Activated naive CD4-positive, alpha-beta T cell treated with anti-CD3 and anti-CD28 coated beads, Interleukin-2, amount 10 ng/mL, durations not matched to agents 7 days and 5 days (primary cell): ENCODE measurements around the gene HEPACAM2.

Experiments used
- CTCF ChIA-PET: fragments of 350-600 bp; sonication (Branson Sonifier 250); formaldehyde crosslinking; loops from one replicate; lab custom pipeline; 2021; ENCODE audit warnings: antibody characterized with exemption; lab: Charles Lee
- DNase-seq: peaks from one replicate; pipeline ENCODE4 v3.0.0-alpha.2; 2020
- H3K27ac Mint-ChIP-seq: one replicate; pipeline ENCODE4 v1.8.0; 2021; ENCODE audit warnings: mild to moderate bottlenecking, moderate library complexity, mixed read lengths
- H3K27me3 Mint-ChIP-seq: one replicate; pipeline ENCODE4 v1.8.0; 2021; ENCODE audit warnings: mild to moderate bottlenecking, mixed read lengths
- H3K36me3 Mint-ChIP-seq: one replicate; pipeline ENCODE4 v1.8.0; 2021; ENCODE audit warnings: mixed read lengths
- H3K4me1 Mint-ChIP-seq: one replicate; pipeline ENCODE4 v1.8.0; 2021; ENCODE audit warnings: mixed read lengths
- H3K4me3 Mint-ChIP-seq: one replicate; pipeline ENCODE4 v1.8.0; 2021; ENCODE audit warnings: mild to moderate bottlenecking, moderate library complexity, mixed read lengths
- H3K9me3 Mint-ChIP-seq: one replicate; pipeline ENCODE4 v1.8.0; 2021; ENCODE audit warnings: mixed read lengths

Gene HEPACAM2

DNA sequence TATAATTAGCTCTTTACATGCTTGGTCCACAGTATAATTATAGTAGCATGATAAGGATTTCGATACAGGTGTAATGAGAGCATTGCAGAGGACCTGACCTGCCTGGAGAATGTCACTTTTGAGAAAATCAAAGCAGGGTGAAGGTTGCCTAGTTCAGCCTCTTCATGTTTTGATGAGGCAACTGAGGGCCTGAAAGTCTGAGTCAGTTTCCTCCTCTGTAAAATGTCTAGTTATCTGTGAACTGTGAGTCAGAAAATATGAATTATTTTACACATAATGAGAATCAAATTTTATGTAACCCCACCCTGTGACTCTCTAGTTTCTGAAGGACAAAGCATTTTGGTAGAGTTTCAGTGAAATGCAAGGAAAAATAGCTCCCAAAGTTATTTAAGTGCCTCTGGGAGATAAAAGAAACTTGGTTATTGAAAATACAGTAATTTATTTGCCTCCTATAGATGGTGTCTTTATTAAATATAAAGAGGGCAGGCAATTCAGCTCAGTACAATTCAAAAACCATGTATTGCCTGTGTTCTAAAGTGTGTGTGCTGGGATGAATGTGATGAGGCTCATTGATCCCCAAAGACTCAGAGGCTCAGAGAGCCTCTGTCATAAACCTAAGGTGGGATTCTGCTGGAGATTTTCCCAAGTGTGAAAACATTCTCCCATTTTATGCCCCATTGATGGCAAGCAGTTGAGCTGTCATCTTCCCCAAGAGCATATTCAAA, 40.8 kb downstream of the HEPACAM2 start:
- Mint-ChIP-seq H3K4me3 (no peak overlapping the region), H3K4me1 (no peaks in the 10 kb centered on the region), H3K36me3 (no peaks in the 10 kb centered on the region), H3K9me3 (no peaks in the 10 kb centered on the region), H3K27ac (no peak overlapping the region), H3K27me3 (peaks cover 20% of the 10 kb centered on the region)
- DNase-seq: no peak
- CTCF ChIA-PET: no interaction called here

- no peak for DNase-seq
- CTCF ChIA-PET: interaction anchor here (1.1 to 1.2 kb wide), 2 partner anchors 53 to 94 kb away, joined by 3 read pairs; partner anchors contain the start of gene VPS50
- Mint-ChIP-seq H3K4me3 (no peak overlapping the region), H3K27me3 (peaks cover 25% of the 10 kb centered on the region), H3K9me3 (no peaks in the 10 kb centered on the region), H3K4me1 (no peaks in the 10 kb centered on the region), H3K36me3 (no peaks in the 10 kb centered on the region), H3K27ac (no peak overlapping the region)
Observed at GRCh38 chr7:93179173-93179572, 47.1 kb downstream of the HEPACAM2 start.

GRCh38 chr7:93178213-93178612, 48.1 kb downstream of the HEPACAM2 start:
- DNase-seq: no peak
- H3K4me1 Mint-ChIP-seq: no peaks in the 10 kb centered on the region
- H3K9me3 Mint-ChIP-seq: peaks cover 2% of the 10 kb centered on the region
- CTCF ChIA-PET: interaction anchor here (1.1 kb wide), 1 partner anchor 54 kb away, joined by 3 read pairs; the partner anchor contains the start of gene VPS50
- no peaks in the 10 kb centered on the region for H3K36me3 Mint-ChIP-seq
- peaks cover 30% of the 10 kb centered on the region for H3K27me3 Mint-ChIP-seq
- H3K4me3 Mint-ChIP-seq: no peak overlapping the region
- no peak overlapping the region for H3K27ac Mint-ChIP-seq

DNA sequence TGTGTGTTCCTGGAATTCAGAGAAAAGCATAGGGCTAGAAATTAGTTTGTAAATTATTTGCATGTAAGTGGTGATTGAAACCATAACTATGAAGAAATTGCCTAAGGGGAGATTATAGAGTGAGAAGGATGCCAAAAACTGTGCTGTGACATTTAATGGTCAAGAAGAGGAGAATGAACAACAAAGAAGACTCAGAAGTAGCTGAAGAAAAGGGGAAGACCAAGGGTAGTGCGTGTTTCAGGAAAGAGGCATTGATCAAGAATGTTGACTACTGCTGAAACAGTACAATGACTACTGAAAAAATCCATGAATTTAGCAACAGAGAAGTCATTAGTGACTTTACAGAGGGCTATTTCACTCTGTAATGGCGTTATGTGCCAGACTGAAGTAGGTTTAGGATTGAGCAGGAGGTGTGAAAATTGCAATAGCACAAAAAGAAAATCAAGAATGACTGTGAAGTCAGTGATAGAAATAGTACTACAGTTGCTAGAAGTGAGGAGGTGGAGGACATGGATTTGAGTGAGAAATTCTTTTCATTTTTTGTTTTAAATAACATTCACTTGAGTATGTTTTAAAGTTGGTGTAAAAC, 49.2 kb downstream of the HEPACAM2 start:
- Mint-ChIP-seq H3K27ac (no peak overlapping the region), H3K4me1 (no peaks in the 10 kb centered on the region), H3K9me3 (peaks cover 10% of the 10 kb centered on the region), H3K4me3 (no peak overlapping the region), H3K36me3 (no peaks in the 10 kb centered on the region), H3K27me3 (peaks cover 30% of the 10 kb centered on the region)
- CTCF ChIA-PET: no interaction called here
- DNase-seq: no peak

- H3K36me3 Mint-ChIP-seq: no peaks in the 10 kb centered on the region
- H3K9me3 Mint-ChIP-seq: peaks cover 25% of the 10 kb centered on the region
- DNase-seq: no peak
- H3K27me3 Mint-ChIP-seq: peaks cover 28% of the 10 kb centered on the region
- CTCF ChIA-PET: interaction anchor here (0.9 kb wide), 1 partner anchor 53 kb away, joined by 4 read pairs; no protein-coding TSS in a partner anchor
- no peak overlapping the region for H3K27ac Mint-ChIP-seq
- no peak overlapping the region for H3K4me3 Mint-ChIP-seq
- H3K4me1 Mint-ChIP-seq: no peaks in the 10 kb centered on the region
Observed at GRCh38 chr7:93175219-93175618, 51.0 kb downstream of the HEPACAM2 start.

DNA sequence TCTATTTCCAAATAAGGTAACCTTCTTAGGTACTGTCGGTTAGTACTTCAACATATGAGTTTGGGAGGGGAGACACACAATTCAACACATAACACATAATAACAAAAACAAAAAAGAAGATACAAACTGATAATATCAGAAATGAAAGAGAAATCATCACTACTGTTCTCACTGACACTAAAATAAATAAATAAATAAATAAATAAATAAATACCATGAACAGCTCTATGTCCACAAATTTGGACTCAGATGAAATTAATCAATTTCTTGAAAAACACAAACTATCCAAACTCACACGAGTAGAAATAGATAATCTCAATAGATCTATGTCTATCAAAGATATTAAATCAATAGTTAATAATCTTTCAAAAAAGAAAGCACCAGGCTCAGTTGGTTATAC, 53.6 kb downstream of the HEPACAM2 start:
- Mint-ChIP-seq H3K9me3 (peaks cover 27% of the 10 kb centered on the region), H3K27me3 (peaks cover 31% of the 10 kb centered on the region), H3K36me3 (no peaks in the 10 kb centered on the region), H3K4me3 (no peak overlapping the region), H3K27ac (no peak overlapping the region), H3K4me1 (no peaks in the 10 kb centered on the region)
- no peak for DNase-seq
- CTCF ChIA-PET: interaction anchor here (1.2 kb wide), 1 partner anchor 16 kb away, joined by 3 read pairs; no protein-coding TSS in a partner anchor

GRCh38 chr7:93171606-93172226, 54.6 kb downstream of the HEPACAM2 start:
- no peak for DNase-seq
- H3K27me3 Mint-ChIP-seq: peaks cover 23% of the 10 kb centered on the region
- no peak overlapping the region for H3K27ac Mint-ChIP-seq
- H3K4me1 Mint-ChIP-seq: no peaks in the 10 kb centered on the region
- peaks cover 30% of the 10 kb centered on the region for H3K9me3 Mint-ChIP-seq
- CTCF ChIA-PET: no interaction called here
- no peaks in the 10 kb centered on the region for H3K36me3 Mint-ChIP-seq
- no peak overlapping the region for H3K4me3 Mint-ChIP-seq

GRCh38 chr7:93165447-93165846, 60.8 kb downstream of the HEPACAM2 start:
- H3K9me3 Mint-ChIP-seq: peaks cover 19% of the 10 kb centered on the region
- H3K4me1 Mint-ChIP-seq: peaks cover 5% of the 10 kb centered on the region
- DNase-seq: no peak
- H3K27ac Mint-ChIP-seq: no peak overlapping the region
- peaks cover 4% of the 10 kb centered on the region for H3K27me3 Mint-ChIP-seq
- no peak overlapping the region for H3K4me3 Mint-ChIP-seq
- no peaks in the 10 kb centered on the region for H3K36me3 Mint-ChIP-seq
- CTCF ChIA-PET: no interaction called here

DNA sequence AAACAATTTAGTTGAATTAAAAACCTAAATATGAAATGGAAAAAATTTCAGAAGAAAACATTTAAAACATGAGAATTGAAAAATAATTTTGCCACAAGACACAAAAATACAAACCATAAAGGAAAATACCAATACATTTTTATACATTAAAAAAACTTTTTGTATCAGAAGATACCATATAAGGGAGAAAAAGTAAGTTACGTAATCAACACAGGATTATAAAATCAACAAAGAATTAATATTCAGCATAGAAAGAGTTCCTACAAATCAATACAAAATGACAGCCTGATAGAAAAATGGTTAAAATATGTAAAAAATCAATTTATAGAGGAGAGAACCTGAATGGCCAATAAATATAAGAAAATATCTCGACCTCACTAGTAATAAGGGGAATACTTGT, 61.5 kb downstream of the HEPACAM2 start:
- Mint-ChIP-seq H3K9me3 (peaks cover 19% of the 10 kb centered on the region), H3K27ac (no peak overlapping the region)

GRCh38 chr7:93161181-93161762, 65.0 kb downstream of the HEPACAM2 start:
- Mint-ChIP-seq H3K9me3 (peaks cover 13% of the 10 kb centered on the region), H3K4me1 (peaks cover 7% of the 10 kb centered on the region), H3K36me3 (no peaks in the 10 kb centered on the region), H3K27ac (no peak overlapping the region), H3K4me3 (no peak overlapping the region), H3K27me3 (no peaks in the 10 kb centered on the region)
- CTCF ChIA-PET: no interaction called here
- DNase-seq: no peak

More for the DNA sequence above, 61.5 kb downstream of the HEPACAM2 start:
- Mint-ChIP-seq H3K27me3 (peaks cover 3% of the 10 kb centered on the region), H3K4me1 (peaks cover 5% of the 10 kb centered on the region), H3K36me3 (no peaks in the 10 kb centered on the region), H3K4me3 (no peak overlapping the region)
- DNase-seq: no peak
- CTCF ChIA-PET: no interaction called here

DNA sequence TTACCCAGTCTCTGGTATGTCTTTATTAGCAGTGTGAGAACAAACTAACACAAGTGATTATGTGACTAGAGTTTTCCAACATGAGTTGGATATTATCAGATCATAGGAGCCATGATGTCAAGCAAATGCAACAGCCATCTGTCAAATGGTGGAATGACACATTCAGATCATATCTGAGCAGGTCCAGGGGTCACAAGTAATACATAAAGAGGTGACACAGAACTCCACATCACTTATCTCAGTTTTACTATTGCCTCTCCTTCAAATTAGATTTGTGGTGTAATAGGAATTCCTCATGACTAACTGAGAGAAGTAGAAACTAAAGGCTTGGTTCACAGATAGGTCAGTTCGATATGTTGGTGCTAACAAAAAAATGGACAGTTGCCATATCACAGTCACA, 65.9 kb downstream of the HEPACAM2 start:
- peaks cover 5% of the 10 kb centered on the region for H3K4me1 Mint-ChIP-seq
- no peak overlapping the region for H3K4me3 Mint-ChIP-seq
- no peaks in the 10 kb centered on the region for H3K36me3 Mint-ChIP-seq
- DNase-seq: no peak
- CTCF ChIA-PET: no interaction called here
- no peak overlapping the region for H3K27ac Mint-ChIP-seq
- H3K27me3 Mint-ChIP-seq: no peaks in the 10 kb centered on the region
- H3K9me3 Mint-ChIP-seq: peaks cover 13% of the 10 kb centered on the region

- Mint-ChIP-seq H3K27me3 (no peaks in the 10 kb centered on the region), H3K4me1 (peaks cover 2% of the 10 kb centered on the region), H3K9me3 (peaks cover 13% of the 10 kb centered on the region), H3K36me3 (no peaks in the 10 kb centered on the region), H3K27ac (no peak overlapping the region), H3K4me3 (no peak overlapping the region)
- DNase-seq: no peak
- CTCF ChIA-PET: no interaction called here
Observed at GRCh38 chr7:93159490-93159889, 66.8 kb downstream of the HEPACAM2 start.

DNA sequence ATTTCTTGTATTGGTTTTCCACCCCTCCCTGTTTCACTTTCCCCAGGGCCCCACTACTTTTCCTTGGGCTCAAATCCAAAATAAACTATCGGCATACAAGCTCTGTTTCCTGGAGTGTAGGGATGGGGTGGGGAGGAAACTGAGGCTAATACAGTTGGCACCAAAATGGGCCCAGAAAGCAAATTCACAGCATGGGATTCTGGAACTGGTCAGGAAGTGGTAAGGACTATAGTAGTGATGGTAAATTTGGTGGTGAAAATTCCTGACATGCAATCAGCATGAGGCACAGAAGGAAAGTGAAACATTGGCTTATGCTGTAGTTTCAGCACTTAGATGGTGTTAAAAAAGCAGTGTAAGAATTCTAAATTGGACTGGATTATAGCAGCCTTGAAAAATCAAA, 69.4 kb downstream of the HEPACAM2 start:
- Mint-ChIP-seq H3K27me3 (no peaks in the 10 kb centered on the region), H3K4me1 (peaks cover 2% of the 10 kb centered on the region), H3K4me3 (no peak overlapping the region), H3K36me3 (no peaks in the 10 kb centered on the region), H3K27ac (no peak overlapping the region), H3K9me3 (peaks cover 9% of the 10 kb centered on the region)
- CTCF ChIA-PET: interaction anchor here (0.6 to 1.2 kb wide), 2 partner anchors 10 to 16 kb away, joined by 3 read pairs; no protein-coding TSS in a partner anchor
- DNase-seq: no peak

DNA sequence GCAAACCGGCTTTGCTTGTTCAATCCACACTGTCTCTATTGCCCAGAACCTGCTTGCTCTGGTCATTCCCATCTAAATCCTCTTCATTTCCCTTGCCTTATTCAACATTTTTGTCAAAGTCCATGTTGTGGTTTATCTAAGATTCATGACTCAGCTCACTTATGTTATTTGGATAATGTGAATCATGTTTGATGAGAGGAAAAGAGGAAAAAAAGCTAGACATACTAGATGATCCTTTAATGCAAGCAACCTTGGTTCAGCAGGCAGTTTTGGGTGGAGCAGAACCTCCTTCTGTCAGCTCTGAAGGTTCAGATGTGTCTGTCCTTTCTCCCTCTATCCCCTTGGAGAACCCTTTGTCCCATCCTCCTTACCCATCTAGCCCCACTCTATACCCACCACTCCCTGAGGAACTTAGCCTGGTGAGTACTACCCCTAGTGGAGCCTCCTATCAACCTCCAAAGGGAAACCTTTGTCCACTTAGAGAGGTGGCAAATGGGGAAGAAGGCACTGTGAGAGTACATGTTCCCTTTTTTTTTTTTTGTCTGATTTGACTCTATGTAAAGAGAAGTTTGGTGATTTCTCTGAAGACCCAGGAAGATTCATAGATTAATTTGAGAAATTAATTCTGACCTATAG, 76.0 kb downstream of the HEPACAM2 start:
- no peak overlapping the region for H3K27ac Mint-ChIP-seq
- H3K4me3 Mint-ChIP-seq: no peak overlapping the region
- H3K27me3 Mint-ChIP-seq: no peaks in the 10 kb centered on the region
- no peaks in the 10 kb centered on the region for H3K9me3 Mint-ChIP-seq
- CTCF ChIA-PET: interaction anchor here (1.2 kb wide), 1 partner anchor 8 kb away, joined by 5 read pairs; no protein-coding TSS in a partner anchor
- peaks cover 27% of the 10 kb centered on the region for H3K36me3 Mint-ChIP-seq
- H3K4me1 Mint-ChIP-seq: peaks cover 31% of the 10 kb centered on the region
- no peak for DNase-seq
